HG03378 (cell line): ENCODE results near the gene XRCC6.
"Not testable (repeated sequence)": the region's sequence is repeated elsewhere in the genome, so short reads cannot be mapped to it uniquely, and the experiment has no call there.

Experiments
- ATAC-seq: cut with Tn5 transposase; IDR thresholded peaks from one replicate; pipeline ENCODE4 v1.9.1; 2021; ENCODE audit warnings: mild to moderate bottlenecking, moderate library complexity; ENCODE audit not compliant: unreplicated experiment

XRCC6 gene

GRCh38 chr22:41648432-41648831, 27.3 kb downstream of the XRCC6 start:
- no peak for ATAC-seq

DNA sequence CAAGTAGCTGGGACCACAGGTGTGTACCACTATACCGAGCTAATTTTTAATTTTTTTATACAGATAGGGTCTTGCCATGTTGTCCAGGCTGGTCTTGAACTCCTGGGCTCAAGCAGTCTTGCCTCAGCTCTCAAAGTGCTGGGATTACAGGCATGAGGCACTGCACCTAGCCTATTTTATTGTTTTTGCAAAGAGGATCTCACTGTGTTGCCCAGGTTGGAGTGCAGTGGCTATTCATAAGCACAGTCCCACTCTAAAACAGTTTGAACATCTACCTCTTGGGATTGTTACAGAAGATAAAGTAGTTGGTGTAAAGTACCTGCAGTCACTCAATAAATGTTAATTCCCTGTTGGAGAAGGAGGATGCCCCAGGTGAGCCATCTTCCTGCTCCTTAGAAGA, 29.1 kb downstream of the XRCC6 start:
- ATAC-seq = no peak

DNA sequence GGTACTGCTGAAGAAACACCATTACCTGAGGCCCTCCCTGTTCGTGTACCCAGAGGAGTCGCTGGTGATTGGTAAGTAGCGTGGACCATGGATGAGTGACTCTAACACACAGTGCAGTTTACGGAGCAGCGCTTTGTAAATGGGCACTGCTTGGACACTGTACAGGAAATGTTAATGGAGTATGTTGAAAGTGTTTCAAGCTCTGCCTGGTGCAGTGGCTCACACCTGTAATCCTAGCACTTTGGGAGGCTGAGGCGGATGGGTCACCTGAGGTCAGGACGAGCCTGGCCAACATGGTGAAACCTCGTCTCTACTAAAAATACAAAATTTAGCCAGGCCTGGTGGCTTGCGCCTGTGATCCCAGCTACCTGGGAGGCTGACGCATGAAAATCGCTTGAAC, 29.7 kb downstream of the XRCC6 start:
- ATAC-seq = no peak

DNA sequence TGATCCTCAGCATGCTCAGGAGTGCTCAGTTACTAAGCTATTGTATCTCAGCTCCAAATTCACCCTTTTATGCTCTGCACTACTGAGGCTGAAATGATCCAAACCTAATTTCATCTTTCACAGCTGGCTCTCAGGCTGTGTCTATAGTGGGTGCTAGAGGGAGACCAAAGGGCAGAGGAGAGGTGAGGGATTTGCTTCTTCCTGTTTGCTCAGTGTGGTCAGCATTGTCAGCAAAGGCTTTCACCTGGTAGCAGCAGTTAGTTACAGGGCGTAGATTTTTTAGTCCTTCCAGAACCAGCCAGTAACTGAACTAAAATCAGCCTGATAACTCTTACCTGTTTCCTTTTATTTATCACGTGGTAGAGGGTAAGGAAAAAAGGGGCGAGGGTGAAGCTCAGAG, 33.2 kb downstream of the XRCC6 start:
- ATAC-seq = no peak

DNA sequence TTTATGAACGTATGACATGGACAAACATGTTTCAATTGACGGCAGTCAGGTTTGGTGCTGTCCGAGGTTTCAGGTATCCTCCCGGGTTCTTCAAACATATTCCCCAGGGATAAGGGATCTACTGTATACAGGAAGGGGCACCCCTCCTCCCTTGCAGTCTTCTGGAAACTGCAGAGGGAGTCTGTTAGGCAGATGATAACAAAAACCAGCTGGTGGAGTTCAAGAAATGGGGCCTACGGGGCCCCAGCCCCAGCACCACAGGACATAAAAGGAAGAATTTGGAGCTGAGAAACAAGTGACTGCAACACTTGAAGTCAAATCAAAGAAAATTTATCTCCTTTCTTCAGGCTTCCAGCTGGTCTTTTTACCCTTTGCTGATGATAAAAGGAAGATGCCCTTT, 35.5 kb downstream of the XRCC6 start:
- ATAC-seq = no peak

GRCh38 chr22:41657709-41658108, 36.6 kb downstream of the XRCC6 start:
- no peak for ATAC-seq

- no peak for ATAC-seq
These were observed 37.8 kb downstream of the XRCC6 start for GRCh38 chr22:41658869-41659268.

GRCh38 chr22:41659941-41660340, 38.8 kb downstream of the XRCC6 start:
- ATAC-seq = no peak

DNA sequence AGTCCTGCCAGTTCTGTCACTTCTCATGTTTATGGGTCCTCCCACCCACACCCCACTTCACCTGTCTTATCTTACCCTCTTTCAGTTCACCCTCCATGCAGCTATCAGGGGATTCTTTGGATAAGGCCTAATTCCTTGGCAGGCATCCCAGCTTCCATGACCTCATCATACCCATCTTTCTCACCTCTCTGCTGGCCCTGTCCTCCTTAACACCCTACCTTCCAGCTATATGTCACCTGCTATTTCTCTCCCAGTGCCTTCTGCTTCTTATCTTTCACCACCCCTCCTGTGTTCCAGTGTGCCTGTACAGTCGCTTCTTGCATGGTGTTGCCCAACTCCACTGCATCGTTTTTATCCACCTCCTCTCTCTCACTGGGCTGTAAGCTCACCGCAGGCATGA, 39.3 kb downstream of the XRCC6 start:
- no peak for ATAC-seq

DNA sequence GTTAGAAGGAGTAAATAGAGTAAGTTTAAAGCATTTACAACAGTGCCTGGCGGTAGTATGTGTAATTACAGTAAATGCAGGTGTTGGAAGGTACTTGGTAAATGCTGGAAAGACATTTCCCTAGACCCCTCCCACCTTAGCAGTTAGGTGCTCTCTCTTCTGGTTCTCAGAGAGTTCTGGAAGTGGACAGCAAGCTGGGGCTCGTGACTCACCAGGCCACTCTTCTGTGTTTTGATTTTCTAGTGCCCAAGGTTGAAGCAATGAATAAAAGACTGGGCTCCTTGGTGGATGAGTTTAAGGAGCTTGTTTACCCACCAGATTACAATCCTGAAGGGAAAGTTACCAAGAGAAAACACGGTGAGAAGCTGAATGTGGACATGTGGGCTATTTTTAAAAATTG, 40.0 kb downstream of the XRCC6 start:
- ATAC-seq = no peak

DNA sequence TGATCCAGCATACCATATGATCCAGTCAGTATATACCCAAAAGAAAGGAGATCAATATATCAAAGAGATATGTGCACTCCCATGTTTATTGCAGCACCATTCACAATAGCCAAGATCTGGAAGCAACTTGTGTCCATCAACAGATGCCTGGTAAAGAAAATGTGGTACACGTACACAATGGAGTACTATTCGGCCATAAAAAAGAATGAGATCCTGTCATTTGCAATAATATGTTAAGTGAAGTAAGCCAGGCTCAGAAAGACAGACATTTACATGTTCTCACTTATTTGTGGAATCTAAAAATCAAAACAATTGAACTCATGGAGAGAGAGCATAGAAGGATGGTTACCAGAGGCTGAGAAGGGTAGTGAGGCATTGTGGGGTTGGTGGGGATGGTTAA, 40.6 kb downstream of the XRCC6 start:
- no peak for ATAC-seq

- ATAC-seq = not testable (repeated sequence)
These were observed 42.5 kb downstream of the XRCC6 start for GRCh38 chr22:41663594-41663993.

DNA sequence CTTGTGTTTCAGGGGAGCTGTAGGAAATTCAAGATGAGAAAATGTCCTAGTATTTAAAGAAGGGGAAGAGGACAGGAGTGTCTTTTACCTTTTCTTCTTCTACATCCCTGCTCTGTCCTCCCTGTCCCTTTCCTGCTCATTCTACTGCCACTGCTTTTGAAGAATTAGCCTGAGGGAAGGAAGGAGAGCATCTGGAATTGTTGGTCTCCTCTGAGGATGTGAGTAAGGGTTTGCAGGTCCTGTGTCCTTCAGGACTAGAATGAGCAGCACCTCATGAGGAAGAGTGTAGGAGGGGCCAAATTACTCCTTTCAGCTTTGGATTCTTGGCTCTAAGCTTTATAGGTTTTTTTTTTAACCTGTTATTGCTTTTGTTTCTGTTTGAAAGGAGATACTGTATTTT, 43.4 kb downstream of the XRCC6 start:
- no peak for ATAC-seq

GRCh38 chr22:41664951-41665350, 43.9 kb downstream of the XRCC6 start:
- ATAC-seq = no peak

GRCh38 chr22:41668971-41669911, 48.1 kb downstream of the XRCC6 start:
- no peak for ATAC-seq

- not testable (repeated sequence) for ATAC-seq
These were observed 51.0 kb downstream of the XRCC6 start for GRCh38 chr22:41672096-41672495.

- no peak for ATAC-seq
These were observed 51.9 kb downstream of the XRCC6 start for GRCh38 chr22:41672780-41673509.

- no peak for ATAC-seq
These were observed 53.8 kb downstream of the XRCC6 start for GRCh38 chr22:41674846-41675340.

DNA sequence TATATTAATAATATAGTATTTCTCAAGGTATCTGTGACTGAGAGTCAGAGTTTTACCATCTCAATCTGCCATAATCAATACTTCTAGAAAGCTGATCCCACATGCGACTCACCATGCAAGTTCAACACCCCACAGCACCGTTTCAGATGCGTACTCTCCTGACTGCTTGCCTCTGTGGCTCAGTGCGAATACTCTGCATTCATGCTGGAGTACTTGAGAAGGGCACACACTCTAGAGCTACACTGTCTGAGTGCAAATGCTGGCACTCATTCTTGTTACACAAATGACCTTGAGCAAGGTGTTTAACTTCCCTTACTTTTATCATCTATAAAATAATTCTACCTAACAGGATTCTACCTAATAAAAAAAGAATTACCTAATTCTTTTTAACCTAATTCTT, 55.0 kb downstream of the XRCC6 start:
- no peak for ATAC-seq

- no peak for ATAC-seq
These were observed 60.5 kb downstream of the XRCC6 start for GRCh38 chr22:41681616-41682015.

GRCh38 chr22:41682033-41682807, 61.1 kb downstream of the XRCC6 start:
- ATAC-seq = no peak
